PC-3 (cell line): ENCODE measurements around the gene LCP1. TPM values are rescaled to one million over a fixed set of nuclear protein-coding genes. Genes with fewer than 3 reads are reported as not detected.

Experiments
- ATAC-seq: fragments of 200-7000 bp; cut with Tn5 transposase; 2 replicates; pipeline ENCODE4 v1.9.1; 2020; ENCODE audit warnings: mild to moderate bottlenecking, moderate library complexity
- BruUV-seq: library from RNA; stranded (reverse); fragments of 400-500 nt; replicated peaks from 2 replicates; lab custom pipeline; 2021; lab: Mats Ljungman, UMichigan
- CTCF ChIA-PET: fragments of 300-600 bp; sonication (Branson Sonifier 250); formaldehyde crosslinking; loops from one replicate; lab custom pipeline; 2022; ENCODE audit warnings: antibody characterized with exemption; lab: Charles Lee
- POLR2A ChIA-PET: fragments of 300-600 bp; sonication (Branson Sonifier 250); formaldehyde crosslinking; loops from one replicate; lab custom pipeline; 2022; ENCODE audit warnings: antibody characterized with exemption; ENCODE audit not compliant: unreplicated experiment; lab: Charles Lee
- DNase-seq: peaks from one replicate; pipeline ENCODE4 v3.0.0-alpha.2; 2015
- H2AFZ ChIP-seq: fragments of 300-600 bp; sonication (generic); 2 replicates; pipeline ENCODE4 v1.6.0; 2016; ENCODE audit warnings: antibody characterized with exemption, low read length
- H3F3A ChIP-seq: fragments of 300-600 bp; sonication (generic); one replicate; pipeline ENCODE4 v1.6.0; 2017; ENCODE audit warnings: antibody characterized with exemption, low read length, control low read depth, mild to moderate bottlenecking; ENCODE audit not compliant: unreplicated experiment
- H3K27ac ChIP-seq: fragments of 300-600 bp; sonication (generic); 2 replicates; pipeline ENCODE4 v1.5.1; 2016; ENCODE audit warnings: mild to moderate bottlenecking, low read length
- H3K27me3 ChIP-seq: fragments of 300-600 bp; sonication (generic); 2 replicates; pipeline ENCODE4 v1.6.1; 2016; ENCODE audit warnings: low read length, mixed read lengths
- H3K36me3 ChIP-seq: fragments of 300-600 bp; sonication (generic); 2 replicates; pipeline ENCODE4 v1.6.1; 2016; ENCODE audit warnings: low read depth, mixed run types, low read length, mixed read lengths
- H3K4me1 ChIP-seq: fragments of 300-600 bp; sonication (generic); 2 replicates; pipeline ENCODE4 v1.5.1; 2016; ENCODE audit warnings: low read length; ENCODE audit not compliant: insufficient read depth
- H3K4me2 ChIP-seq: fragments of 300-600 bp; sonication (generic); 2 replicates; pipeline ENCODE4 v1.6.0; 2016; ENCODE audit warnings: low read length
- H3K4me3 ChIP-seq: fragments of 300-600 bp; sonication (generic); 2 replicates; pipeline ENCODE4 v1.5.1; 2016; ENCODE audit warnings: mild to moderate bottlenecking, low read length, mixed read lengths
- H3K79me2 ChIP-seq: fragments of 300-600 bp; sonication (generic); 2 replicates; pipeline ENCODE4 v1.6.1; 2017; ENCODE audit warnings: low read length, mixed read lengths
- H3K9ac ChIP-seq: fragments of 300-600 bp; sonication (generic); 2 replicates; pipeline ENCODE4 v1.6.0; 2016; ENCODE audit warnings: mild to moderate bottlenecking, low read length
- H3K9me2 ChIP-seq: fragments of 300-600 bp; sonication (generic); replicated peaks from 2 replicates; pipeline ENCODE4 v1.6.1; 2016; ENCODE audit warnings: mixed run types, low read length, mixed read lengths
- H3K9me3 ChIP-seq: fragments of 300-600 bp; sonication (generic); 2 replicates; pipeline ENCODE4 v1.6.1; 2016; ENCODE audit warnings: low read length, mixed read lengths
- H4K20me1 ChIP-seq: fragments of 300-600 bp; sonication (generic); 2 replicates; pipeline ENCODE4 v1.6.1; 2016; ENCODE audit warnings: low read length, mixed read lengths
- CTCF ChIP-seq: fragments of 300-600 bp; sonication (generic); conservative IDR thresholded peaks from 2 replicates; pipeline ENCODE4 v1.5.1; 2017; ENCODE audit warnings: antibody characterized with exemption, low read depth, mild to moderate bottlenecking, low read length
- EZH2 ChIP-seq: fragments of 300-600 bp; sonication (generic); IDR thresholded peaks from one replicate; pipeline ENCODE4 v1.6.1; 2017; ENCODE audit warnings: antibody characterized with exemption, mild to moderate bottlenecking, low read length; ENCODE audit not compliant: unreplicated experiment
- EZH2phosphoT487 ChIP-seq: fragments of 300-600 bp; sonication (generic); IDR thresholded peaks from 2 replicates; pipeline ENCODE4 v1.6.1; 2018; ENCODE audit warnings: mild to moderate bottlenecking, antibody characterized with exemption, low read length, borderline replicate concordance
- intact Hi-C: fragments of 100-400 bp; cut with micrococcal nuclease; formaldehyde crosslinking; loops from 2 replicates; pipeline ENCODE4 v1.9.0; 2023
- total RNA-seq: library from RNA; depleted of rRNA; stranded (reverse); fragments of >200 nt; gene quantifications from 2 replicates; pipeline ENCODE4 v1.2.3, GENCODE V29; 2014

LCP1 gene
- total RNA-seq, 1 experiment from 2014 or later = 143 TPM

DNA sequence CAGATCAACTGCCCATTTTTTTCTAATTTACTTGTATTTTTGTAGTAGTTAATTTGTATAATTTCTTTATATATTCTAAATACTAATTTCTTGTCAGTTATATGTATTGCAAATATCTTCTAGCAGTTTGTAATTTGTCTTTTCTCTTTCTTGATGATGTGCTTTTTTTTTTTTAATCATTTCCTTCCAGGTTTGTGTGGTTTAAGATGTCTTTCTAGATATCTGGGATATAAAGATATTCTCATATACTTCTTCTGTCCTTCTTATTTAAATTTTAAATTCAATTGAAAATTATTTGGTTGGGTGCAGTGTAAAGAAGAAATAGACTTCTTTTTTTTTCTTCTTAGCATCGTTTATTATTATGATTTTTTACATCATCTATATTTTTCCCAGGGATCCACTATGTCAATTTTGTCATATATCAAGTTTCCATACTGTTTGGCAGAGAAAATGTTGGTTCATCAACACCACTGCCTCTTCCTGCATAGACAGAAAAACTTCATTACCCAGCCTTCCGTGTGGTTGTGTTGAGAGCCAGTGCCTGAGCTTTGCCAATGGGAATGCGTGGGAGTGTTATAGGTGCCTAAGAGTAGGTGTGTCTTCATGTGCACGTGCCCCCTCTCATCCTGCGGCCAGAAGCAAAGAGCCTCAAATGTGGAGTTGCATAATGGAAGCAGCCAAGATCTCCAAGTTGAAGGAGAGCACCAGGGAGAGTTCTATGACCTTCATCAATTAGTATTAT is 93.0 kb downstream of the LCP1 start:
- Histone ChIP-seq H3K27me3 (peaks cover 16% of the 10 kb centered on the region), H4K20me1 (no peaks in the 10 kb centered on the region), H3K9ac (no peak overlapping the region), H3K4me1 (no peaks in the 10 kb centered on the region), H3K9me2 (no peaks in the 10 kb centered on the region), H3K4me3 (no peak overlapping the region), H3K4me2 (no peak overlapping the region), H3F3A (no peaks in the 10 kb centered on the region), H2AFZ (no peak overlapping the region), H3K36me3 (no peaks in the 10 kb centered on the region), H3K79me2 (no peaks in the 10 kb centered on the region), H3K27ac (no peak overlapping the region), H3K9me3 (no peaks in the 10 kb centered on the region)
- no peak for TF ChIP-seq EZH2phosphoT487
- TF ChIP-seq EZH2 = no peak
- TF ChIP-seq CTCF = no peak
- DNase-seq (no peak), ATAC-seq (no peak)
- POLR2A ChIA-PET = no interaction called here
- intact Hi-C loops = no loop called here
- BruUV-seq = no TSS peak
- CTCF ChIA-PET = no interaction called here

GRCh38 chr13:46087481-46087880 is 94.5 kb downstream of the LCP1 start:
- no peaks in the 10 kb centered on the region for H3F3A ChIP-seq
- H3K36me3 ChIP-seq = no peaks in the 10 kb centered on the region
- H3K27ac ChIP-seq = no peak overlapping the region
- H3K4me1 ChIP-seq = no peaks in the 10 kb centered on the region
- H3K9me3 ChIP-seq = no peaks in the 10 kb centered on the region
- H3K9ac ChIP-seq = no peak overlapping the region
- ChIA-PET POLR2A (no interaction called here), CTCF (no interaction called here)
- no peaks in the 10 kb centered on the region for H4K20me1 ChIP-seq
- H3K4me2 ChIP-seq = no peak overlapping the region
- TF ChIP-seq EZH2 (no peak), CTCF (no peak), EZH2phosphoT487 (no peak)
- ATAC-seq (no peak), DNase-seq (no peak)
- H3K79me2 ChIP-seq = no peaks in the 10 kb centered on the region
- peaks cover 5% of the 10 kb centered on the region; the same call in 1 of the 2 replicates for H3K27me3 ChIP-seq
- no TSS peak for BruUV-seq
- intact Hi-C loops = no loop called here
- H2AFZ ChIP-seq = no peak overlapping the region
- H3K4me3 ChIP-seq = no peak overlapping the region
- H3K9me2 ChIP-seq = no peaks in the 10 kb centered on the region

- intact Hi-C loops = no loop called here
- Histone ChIP-seq H3K4me3 (no peak overlapping the region), H3K4me2 (no peak overlapping the region), H3K9ac (no peak overlapping the region), H3K27me3 (peaks cover under 1% of the 10 kb centered on the region; the same call in 1 of the 2 replicates), H3K9me3 (no peaks in the 10 kb centered on the region), H3K27ac (no peak overlapping the region), H3K36me3 (no peaks in the 10 kb centered on the region), H3F3A (no peaks in the 10 kb centered on the region), H3K9me2 (no peaks in the 10 kb centered on the region), H3K79me2 (no peaks in the 10 kb centered on the region), H4K20me1 (no peaks in the 10 kb centered on the region), H2AFZ (no peak overlapping the region), H3K4me1 (no peaks in the 10 kb centered on the region)
- no peak for TF ChIP-seq EZH2
- no peak for TF ChIP-seq CTCF
- TF ChIP-seq EZH2phosphoT487 = no peak
- ATAC-seq (no peak), DNase-seq (no peak)
- POLR2A ChIA-PET = no interaction called here
- no TSS peak for BruUV-seq
- CTCF ChIA-PET = no interaction called here
These were observed 95.0 kb downstream of the LCP1 start for GRCh38 chr13:46086985-46087384.
